AG04449 (cell line): Measurements from ENCODE around the gene IRGQ.

Experiments used
- CTCF ChIA-PET: fragments of 350-600 bp; formaldehyde crosslinking; extraction: SDS; loops from one replicate; lab custom pipeline; 2021; ENCODE audit warnings: antibody characterized with exemption; lab: Yijun Ruan, JAX
- POLR2A ChIA-PET: fragments of 400-600, 350-600 bp; formaldehyde crosslinking; extraction: SDS; loops from one replicate; lab custom pipeline; 2020; ENCODE audit warnings: antibody characterized with exemption, inconsistent platforms; lab: Yijun Ruan, JAX
- DNase-seq: peaks from one replicate; pipeline ENCODE4 v3.0.0-alpha.2; 2010; ENCODE audit warnings: low read depth, low spot score
- H3K4me3 ChIP-seq: 2 replicates; pipeline ENCODE4 v1.5.1; 2011; ENCODE audit warnings: low read depth, mild to moderate bottlenecking, control low read depth, low read length
- CTCF ChIP-seq: IDR thresholded peaks from one replicate; pipeline ENCODE4 v1.5.1; 2011; ENCODE audit warnings: mild to moderate bottlenecking, moderate library complexity, low read length, control low read depth, inconsistent platforms; ENCODE audit not compliant: insufficient read depth; ENCODE audit errors: missing control alignments

IRGQ gene

DNA sequence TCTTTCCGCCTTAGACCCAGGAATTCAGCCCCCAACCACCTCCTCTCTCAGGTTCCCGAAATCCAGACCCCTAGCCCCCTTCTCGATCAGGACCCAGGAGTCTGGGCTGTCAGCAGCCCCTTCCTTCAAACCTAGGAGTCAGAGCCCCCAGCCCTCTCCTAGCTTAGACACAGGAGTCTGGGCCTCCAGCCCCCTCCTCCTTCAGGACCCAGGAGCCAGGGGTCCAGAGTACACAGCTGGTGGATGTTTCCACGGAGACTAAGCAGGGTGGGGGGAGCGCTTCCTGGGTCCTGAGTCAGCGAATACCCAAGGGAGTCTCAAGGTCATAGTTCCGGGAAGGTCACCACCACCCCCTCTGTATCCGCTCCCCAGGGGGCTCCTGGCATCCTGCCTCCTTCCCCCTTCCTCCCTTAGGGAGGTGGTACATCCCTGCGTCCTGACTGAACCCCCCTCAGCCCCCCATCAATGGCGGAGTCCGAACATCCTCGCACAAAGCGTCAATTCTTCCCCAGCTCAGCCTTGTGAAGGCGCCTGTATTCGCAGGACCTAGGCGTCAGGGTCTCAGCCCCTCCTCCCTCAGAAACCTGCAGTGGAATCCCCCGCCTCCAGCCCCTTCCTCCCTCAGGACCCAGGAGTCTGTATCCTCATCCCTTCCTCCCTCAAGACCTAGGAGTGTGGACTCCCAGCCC, 39.1 kb upstream of the IRGQ start:
- ChIA-PET POLR2A (no interaction called here), CTCF (interaction anchor here (2.3 kb wide), 1 partner anchor 34 kb away, joined by 5 read pairs; no protein-coding TSS in a partner anchor)
- DNase-seq: no peak

GRCh38 chr19:43634506-43634871, 38.6 kb upstream of the IRGQ start:
- DNase-seq: no peak
- no peak for TF ChIP-seq CTCF
- no peak overlapping the region for H3K4me3 ChIP-seq
- ChIA-PET POLR2A (no interaction called here), CTCF (interaction anchor here (1.0 to 2.3 kb wide), 3 partner anchors 13 to 40 kb away, joined by 3 to 5 read pairs (median 3); no protein-coding TSS in a partner anchor)

More for the DNA sequence above, 39.1 kb upstream of the IRGQ start:
- no peak overlapping the region for H3K4me3 ChIP-seq
- TF ChIP-seq CTCF: no peak

GRCh38 chr19:43634068-43634467, 38.1 kb upstream of the IRGQ start:
- H3K4me3 ChIP-seq: no peak overlapping the region
- ChIA-PET CTCF (interaction anchor here (1.0 to 2.3 kb wide), 3 partner anchors 13 to 39 kb away, joined by 3 to 5 read pairs (median 3); no protein-coding TSS in a partner anchor), POLR2A (no interaction called here)
- TF ChIP-seq CTCF: no peak
- DNase-seq: no peak

GRCh38 chr19:43633520-43633919, 37.6 kb upstream of the IRGQ start:
- DNase-seq: no peak
- ChIA-PET CTCF (interaction anchor here (1.0 to 2.3 kb wide), 3 partner anchors 12 to 39 kb away, joined by 3 to 5 read pairs (median 3); no protein-coding TSS in a partner anchor), POLR2A (no interaction called here)
- H3K4me3 ChIP-seq: no peak overlapping the region
- TF ChIP-seq CTCF: no peak

DNA sequence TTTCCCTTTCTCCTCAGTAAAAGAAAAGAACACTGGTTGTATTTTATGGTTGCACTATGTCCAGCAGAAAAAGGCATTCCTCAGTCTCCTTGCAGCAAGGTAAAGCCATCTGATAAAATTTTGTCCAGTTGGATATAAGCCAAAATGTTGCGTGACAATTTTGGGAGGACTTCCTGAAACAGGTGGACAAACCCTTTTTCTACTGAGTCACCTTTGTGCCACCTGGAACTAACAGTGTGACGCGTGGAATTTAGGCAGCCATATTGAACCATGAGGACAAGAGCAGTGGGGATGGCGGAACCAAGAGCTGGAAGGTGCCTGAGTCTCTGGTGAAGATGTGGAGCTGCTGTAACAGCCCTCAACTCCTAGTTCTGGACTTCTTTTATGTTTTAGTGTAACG, 35.6 kb upstream of the IRGQ start:
- no peak for DNase-seq
- no peak overlapping the region for H3K4me3 ChIP-seq
- TF ChIP-seq CTCF: no peak
- ChIA-PET POLR2A (no interaction called here), CTCF (no interaction called here)

DNA sequence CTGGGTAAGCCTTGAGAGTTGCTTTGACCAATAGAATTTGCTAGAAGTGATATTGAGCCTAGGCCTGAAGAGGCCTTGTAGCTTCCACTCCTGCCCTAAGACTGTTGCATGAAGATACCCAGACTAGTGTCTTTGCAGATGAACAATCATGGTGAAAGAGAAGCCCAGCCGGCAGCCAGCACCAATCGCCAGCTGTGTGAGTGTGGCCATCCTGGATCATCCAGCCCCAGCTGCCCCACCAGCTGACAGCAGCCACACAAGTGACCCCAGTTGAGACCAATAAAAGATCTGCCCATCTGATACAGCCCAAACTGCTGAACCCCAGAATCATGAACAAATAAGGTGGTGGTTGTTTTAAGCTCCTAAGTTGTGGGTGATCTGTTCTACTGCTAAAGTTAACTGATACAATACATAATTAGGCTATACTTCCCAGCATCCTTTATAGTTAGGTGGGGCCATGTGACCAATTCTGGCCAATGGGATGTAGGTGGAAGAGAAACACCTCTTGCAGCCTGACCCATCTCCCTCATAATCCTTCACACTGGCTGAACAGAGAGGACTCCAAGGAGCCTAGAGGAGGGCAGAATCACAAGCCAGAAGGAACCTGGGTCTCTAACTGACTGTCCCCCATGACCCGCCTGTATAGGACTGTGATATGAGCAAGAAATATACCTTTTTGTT, 32.9 kb upstream of the IRGQ start:
- TF ChIP-seq CTCF: no peak
- H3K4me3 ChIP-seq: no peak overlapping the region
- ChIA-PET CTCF (interaction anchor here (0.8 to 1.5 kb wide), 2 partner anchors 24 to 34 kb away, joined by 3 to 4 read pairs; no protein-coding TSS in a partner anchor), POLR2A (no interaction called here)
- no peak for DNase-seq
